ENCODE measurements around the gene TMEM81. TPM values are rescaled to one million over a fixed set of nuclear protein-coding genes. Genes with fewer than 3 reads are reported as not detected.

Gene TMEM81
- total RNA-seq, 1 donor from 2014 or later: 3.6 TPM

- Mint-ChIP-seq H3K4me3 (ENCODE audit: unreplicated experiment) (no peak overlapping the region), H3K4me1 (ENCODE audit: unreplicated experiment) (peaks cover 5% of the 10 kb centered on the region), H3K27me3 (ENCODE audit: unreplicated experiment) (peaks cover 13% of the 10 kb centered on the region), H3K27ac (ENCODE audit: unreplicated experiment) (no peak overlapping the region), H3K36me3 (ENCODE audit: unreplicated experiment) (no peaks in the 10 kb centered on the region), H3K9me3 (ENCODE audit: unreplicated experiment) (no peaks in the 10 kb centered on the region)
- peak; percentile 19 for TF ChIP-seq CTCF (IDR thresholded peaks at IDR 0.05)
- no peak for DNase-seq (ENCODE audit: extremely low spot score, unreplicated experiment)
Observed at GRCh38 chr1:205066141-205066818, 18.0 kb downstream of the TMEM81 start.

- Mint-ChIP-seq H3K4me3 (ENCODE audit: unreplicated experiment) (no peak overlapping the region), H3K4me1 (ENCODE audit: unreplicated experiment) (peaks cover 5% of the 10 kb centered on the region), H3K36me3 (ENCODE audit: unreplicated experiment) (no peaks in the 10 kb centered on the region), H3K27ac (ENCODE audit: unreplicated experiment) (no peak overlapping the region), H3K27me3 (ENCODE audit: unreplicated experiment) (peaks cover 13% of the 10 kb centered on the region), H3K9me3 (ENCODE audit: unreplicated experiment) (no peaks in the 10 kb centered on the region)
- DNase-seq (ENCODE audit: extremely low spot score, unreplicated experiment): no peak
- TF ChIP-seq CTCF (IDR thresholded peaks at IDR 0.05): no peak
Observed at GRCh38 chr1:205065666-205066065, 18.6 kb downstream of the TMEM81 start.

- Mint-ChIP-seq H3K9me3 (ENCODE audit: unreplicated experiment) (no peaks in the 10 kb centered on the region), H3K4me1 (ENCODE audit: unreplicated experiment) (peaks cover 5% of the 10 kb centered on the region), H3K36me3 (ENCODE audit: unreplicated experiment) (no peaks in the 10 kb centered on the region), H3K27me3 (ENCODE audit: unreplicated experiment) (peaks cover 13% of the 10 kb centered on the region), H3K4me3 (ENCODE audit: unreplicated experiment) (no peak overlapping the region), H3K27ac (ENCODE audit: unreplicated experiment) (no peak overlapping the region)
- TF ChIP-seq CTCF (IDR thresholded peaks at IDR 0.05): no peak
- no peak for DNase-seq (ENCODE audit: extremely low spot score, unreplicated experiment)
Observed at GRCh38 chr1:205064741-205065316, 19.4 kb downstream of the TMEM81 start.

GRCh38 chr1:205064301-205064700, 20.0 kb downstream of the TMEM81 start:
- Mint-ChIP-seq H3K9me3 (ENCODE audit: unreplicated experiment) (no peaks in the 10 kb centered on the region), H3K27ac (ENCODE audit: unreplicated experiment) (no peak overlapping the region)

More at GRCh38 chr1:205064301-205064700, 20.0 kb downstream of the TMEM81 start:
- Mint-ChIP-seq H3K4me3 (ENCODE audit: unreplicated experiment) (no peak overlapping the region), H3K36me3 (ENCODE audit: unreplicated experiment) (no peaks in the 10 kb centered on the region), H3K4me1 (ENCODE audit: unreplicated experiment) (peaks cover 5% of the 10 kb centered on the region), H3K27me3 (ENCODE audit: unreplicated experiment) (peaks cover 13% of the 10 kb centered on the region)
- DNase-seq (ENCODE audit: extremely low spot score, unreplicated experiment): no peak
- TF ChIP-seq CTCF (IDR thresholded peaks at IDR 0.05): no peak

Measured in osteocyte (in vitro differentiated cells).